HEK293 (cell line): ENCODE results near the gene NR0B2.

Experiments used
- BCL11B ChIP-seq: fragments of 450-650 bp; formaldehyde crosslinking; IDR thresholded peaks from 2 replicates; pipeline ENCODE4 v1.5.1; 2016; ENCODE audit warnings: low read depth, missing biosample characterization, missing genetic modification characterization
- HOXC10 ChIP-seq: sonication (generic); formaldehyde crosslinking; IDR thresholded peaks from 2 replicates; pipeline ENCODE4 v1.8.1; 2023; ENCODE audit warnings: mild to moderate bottlenecking, missing genetic modification reagents
- HOXD13 ChIP-seq: sonication (generic); formaldehyde crosslinking; IDR thresholded peaks from 2 replicates; pipeline ENCODE4 v1.8.0; 2022; ENCODE audit warnings: missing genetic modification reagents, borderline replicate concordance
- IKZF3 ChIP-seq: fragments of 450-650 bp; IDR thresholded peaks from 2 replicates; pipeline ENCODE4 v1.5.0; 2018; ENCODE audit warnings: missing biosample characterization, mild to moderate bottlenecking, missing genetic modification characterization, moderate library complexity
- RBAK ChIP-seq: fragments of 450-650 bp; formaldehyde crosslinking; IDR thresholded peaks from 2 replicates; pipeline ENCODE4 v1.5.1; 2016; ENCODE audit warnings: missing biosample characterization, missing genetic modification characterization
- SCRT2 ChIP-seq: fragments of 450-650 bp; formaldehyde crosslinking; IDR thresholded peaks from 2 replicates; pipeline ENCODE4 v1.5.1; 2016; ENCODE audit warnings: missing biosample characterization, missing genetic modification characterization
- WT1 ChIP-seq: fragments of 450-650 bp; formaldehyde crosslinking; IDR thresholded peaks from 2 replicates; pipeline ENCODE4 v1.5.1; 2016; ENCODE audit warnings: missing biosample characterization, missing genetic modification characterization
- YY2 ChIP-seq: fragments of 450-650 bp; formaldehyde crosslinking; IDR thresholded peaks from 2 replicates; pipeline ENCODE4 v1.5.1; 2016; ENCODE audit warnings: missing biosample characterization, missing genetic modification characterization
- ZFP3 ChIP-seq: fragments of 450-650 bp; formaldehyde crosslinking; IDR thresholded peaks from 2 replicates; pipeline ENCODE4 v1.5.1; 2016; ENCODE audit warnings: low read depth, missing biosample characterization, missing genetic modification characterization
- ZFP37 ChIP-seq: fragments of 450-650 bp; formaldehyde crosslinking; IDR thresholded peaks from 2 replicates; pipeline ENCODE4 v1.5.1; 2016; ENCODE audit warnings: missing biosample characterization, missing genetic modification characterization
- ZFP41 ChIP-seq: fragments of 450-650 bp; formaldehyde crosslinking; IDR thresholded peaks from 2 replicates; pipeline ENCODE4 v1.5.1; 2016; ENCODE audit warnings: missing biosample characterization, missing genetic modification characterization, borderline replicate concordance
- ZFP69B ChIP-seq: fragments of 450-650 bp; formaldehyde crosslinking; IDR thresholded peaks from 2 replicates; pipeline ENCODE4 v1.5.1; 2016; ENCODE audit warnings: missing biosample characterization, missing genetic modification characterization
- ZNF138 ChIP-seq: fragments of 450-650 bp; formaldehyde crosslinking; IDR thresholded peaks from 2 replicates; pipeline ENCODE4 v1.5.1; 2016; ENCODE audit warnings: missing biosample characterization, missing genetic modification characterization, borderline replicate concordance
- ZNF157 ChIP-seq: fragments of 450-650 bp; formaldehyde crosslinking; IDR thresholded peaks from 2 replicates; pipeline ENCODE4 v1.5.1; 2016; ENCODE audit warnings: missing biosample characterization, missing genetic modification characterization
- ZNF169 ChIP-seq: fragments of 450-650 bp; formaldehyde crosslinking; IDR thresholded peaks from 2 replicates; pipeline ENCODE4 v1.5.1; 2016; ENCODE audit warnings: missing biosample characterization, missing genetic modification characterization
- ZNF202 ChIP-seq: fragments of 450-650 bp; formaldehyde crosslinking; IDR thresholded peaks from 2 replicates; pipeline ENCODE4 v1.5.1; 2016; ENCODE audit warnings: missing biosample characterization, missing genetic modification characterization, borderline replicate concordance
- ZNF280C ChIP-seq: fragments of 450-650 bp; formaldehyde crosslinking; IDR thresholded peaks from 2 replicates; pipeline ENCODE4 v1.5.1; 2016; ENCODE audit warnings: missing biosample characterization, missing genetic modification characterization
- ZNF311 ChIP-seq: fragments of 450-650 bp; formaldehyde crosslinking; IDR thresholded peaks from 2 replicates; pipeline ENCODE4 v1.5.1; 2017; ENCODE audit warnings: missing biosample characterization, missing genetic modification characterization, borderline replicate concordance
- ZNF610 ChIP-seq: fragments of 450-650 bp; formaldehyde crosslinking; IDR thresholded peaks from 2 replicates; pipeline ENCODE4 v1.5.1; 2016; ENCODE audit warnings: missing biosample characterization, missing genetic modification characterization, borderline replicate concordance
- ZNF654 ChIP-seq: fragments of 450-650 bp; formaldehyde crosslinking; IDR thresholded peaks from 2 replicates; pipeline ENCODE4 v1.5.1; 2016; ENCODE audit warnings: low read depth, missing biosample characterization, missing genetic modification characterization
- ZNF707 ChIP-seq: fragments of 450-650 bp; formaldehyde crosslinking; IDR thresholded peaks from 2 replicates; pipeline ENCODE4 v1.5.1; 2016; ENCODE audit warnings: missing biosample characterization, missing genetic modification characterization
- ZNF843 ChIP-seq: fragments of 450-650 bp; formaldehyde crosslinking; IDR thresholded peaks from 2 replicates; pipeline ENCODE4 v1.5.1; 2016; ENCODE audit warnings: missing biosample characterization, missing genetic modification characterization
- ZSCAN5A ChIP-seq: fragments of 450-650 bp; formaldehyde crosslinking; IDR thresholded peaks from 2 replicates; pipeline ENCODE4 v1.5.1; 2016; ENCODE audit warnings: missing biosample characterization, missing genetic modification characterization
- TF ChIP-seq, protein P1 (sequence below): fragments of 450-650 bp; formaldehyde crosslinking; IDR thresholded peaks from 2 replicates; pipeline ENCODE4 v1.5.1; 2016; ENCODE audit warnings: missing biosample characterization, missing genetic modification characterization
- TF ChIP-seq, protein P2 (sequence below): fragments of 450-650 bp; formaldehyde crosslinking; IDR thresholded peaks from 2 replicates; pipeline ENCODE4 v1.5.1; 2016; ENCODE audit warnings: missing biosample characterization, missing genetic modification characterization, borderline replicate concordance
- TF ChIP-seq, protein P3 (sequence below): fragments of 450-650 bp; formaldehyde crosslinking; IDR thresholded peaks from 2 replicates; pipeline ENCODE4 v1.5.1; 2017; ENCODE audit warnings: missing biosample characterization, missing genetic modification characterization
- TF ChIP-seq, protein P4 (sequence below): fragments of 450-650 bp; formaldehyde crosslinking; IDR thresholded peaks from 2 replicates; pipeline ENCODE4 v1.5.1; 2017; ENCODE audit warnings: missing biosample characterization, missing genetic modification characterization

NR0B2 gene

DNA sequence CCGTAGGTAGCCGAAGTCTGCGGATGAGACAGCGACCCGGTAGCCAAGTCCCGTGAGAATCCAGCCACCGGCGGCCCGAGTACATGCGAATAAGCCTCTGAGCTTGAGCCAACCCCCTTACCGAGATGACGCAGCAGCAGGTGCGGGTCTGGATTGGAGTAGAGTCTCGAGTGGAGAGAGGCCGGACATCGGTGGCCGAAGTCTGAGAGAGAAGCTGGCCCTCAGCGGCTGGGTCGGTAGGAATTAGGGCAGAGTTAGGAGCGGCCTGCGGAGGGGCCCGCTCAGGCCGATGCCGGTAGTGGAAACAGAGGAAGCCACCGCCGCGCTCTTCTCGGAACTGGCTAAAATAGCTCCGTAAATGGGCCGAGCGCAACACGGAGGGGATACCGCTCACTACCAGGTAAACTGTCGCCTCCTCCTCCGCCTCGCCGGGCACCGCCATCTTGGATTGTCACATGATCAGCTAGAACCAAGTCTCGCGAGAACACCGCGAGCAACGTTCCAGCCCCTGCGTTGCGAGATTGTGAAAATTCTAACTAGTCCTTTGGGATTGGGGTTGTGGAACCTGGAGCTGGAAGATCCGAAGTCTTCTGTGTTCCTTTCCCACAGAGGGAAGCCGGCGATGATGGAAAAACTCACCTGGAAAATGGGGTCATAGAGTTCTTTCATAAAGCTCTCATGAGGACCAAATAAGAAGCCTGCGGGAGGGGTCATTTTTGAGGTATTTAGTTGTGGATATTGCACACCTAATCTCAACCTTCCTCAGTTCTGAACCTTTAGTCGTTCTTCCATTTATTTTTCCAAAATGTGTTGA, 13.6 kb downstream of the NR0B2 start, which contains the start of gene GPATCH3 (continued):
- TF ChIP-seq ZNF280C (tag by site-specific recombination) (no peak), WT1 (tag by site-specific recombination) (no peak), ZSCAN5A (tag by site-specific recombination) (no peak), SCRT2 (tag by site-specific recombination) (no peak; the same call in 1 of the 2 replicates), ZFP3 (no peak), ZNF157 (no peak), ZNF202 (no peak), ZNF654 (no peak), ZFP37 (peak; percentile 92; the same call in 1 of the 2 replicates), ZFP41 (tag by site-specific recombination) (no peak), ZFP69B (no peak; the same call in 1 of the 2 replicates), ZNF707 (no peak), HOXC10 (CRISPR knock-in tag) (no peak), ZNF169 (tag by site-specific recombination) (no peak), IKZF3 (peak; percentile 94), RBAK (tag by site-specific recombination) (no peak), HOXD13 (no peak), ZNF843 (tag by site-specific recombination) (peak; percentile 79), YY2 (peak; percentile 98), ZNF138 (no peak), ZNF610 (0 out of 2 replicates have a peak, but pooled peaks have one; percentile 70), ZNF311 (tag by site-specific recombination) (no peak), BCL11B (tag by site-specific recombination) (no peak)
- TF ChIP-seq, protein P1, sequence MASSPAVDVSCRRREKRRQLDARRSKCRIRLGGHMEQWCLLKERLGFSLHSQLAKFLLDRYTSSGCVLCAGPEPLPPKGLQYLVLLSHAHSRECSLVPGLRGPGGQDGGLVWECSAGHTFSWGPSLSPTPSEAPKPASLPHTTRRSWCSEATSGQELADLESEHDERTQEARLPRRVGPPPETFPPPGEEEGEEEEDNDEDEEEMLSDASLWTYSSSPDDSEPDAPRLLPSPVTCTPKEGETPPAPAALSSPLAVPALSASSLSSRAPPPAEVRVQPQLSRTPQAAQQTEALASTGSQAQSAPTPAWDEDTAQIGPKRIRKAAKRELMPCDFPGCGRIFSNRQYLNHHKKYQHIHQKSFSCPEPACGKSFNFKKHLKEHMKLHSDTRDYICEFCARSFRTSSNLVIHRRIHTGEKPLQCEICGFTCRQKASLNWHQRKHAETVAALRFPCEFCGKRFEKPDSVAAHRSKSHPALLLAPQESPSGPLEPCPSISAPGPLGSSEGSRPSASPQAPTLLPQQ, result peak; percentile 74
- TF ChIP-seq, protein P2, sequence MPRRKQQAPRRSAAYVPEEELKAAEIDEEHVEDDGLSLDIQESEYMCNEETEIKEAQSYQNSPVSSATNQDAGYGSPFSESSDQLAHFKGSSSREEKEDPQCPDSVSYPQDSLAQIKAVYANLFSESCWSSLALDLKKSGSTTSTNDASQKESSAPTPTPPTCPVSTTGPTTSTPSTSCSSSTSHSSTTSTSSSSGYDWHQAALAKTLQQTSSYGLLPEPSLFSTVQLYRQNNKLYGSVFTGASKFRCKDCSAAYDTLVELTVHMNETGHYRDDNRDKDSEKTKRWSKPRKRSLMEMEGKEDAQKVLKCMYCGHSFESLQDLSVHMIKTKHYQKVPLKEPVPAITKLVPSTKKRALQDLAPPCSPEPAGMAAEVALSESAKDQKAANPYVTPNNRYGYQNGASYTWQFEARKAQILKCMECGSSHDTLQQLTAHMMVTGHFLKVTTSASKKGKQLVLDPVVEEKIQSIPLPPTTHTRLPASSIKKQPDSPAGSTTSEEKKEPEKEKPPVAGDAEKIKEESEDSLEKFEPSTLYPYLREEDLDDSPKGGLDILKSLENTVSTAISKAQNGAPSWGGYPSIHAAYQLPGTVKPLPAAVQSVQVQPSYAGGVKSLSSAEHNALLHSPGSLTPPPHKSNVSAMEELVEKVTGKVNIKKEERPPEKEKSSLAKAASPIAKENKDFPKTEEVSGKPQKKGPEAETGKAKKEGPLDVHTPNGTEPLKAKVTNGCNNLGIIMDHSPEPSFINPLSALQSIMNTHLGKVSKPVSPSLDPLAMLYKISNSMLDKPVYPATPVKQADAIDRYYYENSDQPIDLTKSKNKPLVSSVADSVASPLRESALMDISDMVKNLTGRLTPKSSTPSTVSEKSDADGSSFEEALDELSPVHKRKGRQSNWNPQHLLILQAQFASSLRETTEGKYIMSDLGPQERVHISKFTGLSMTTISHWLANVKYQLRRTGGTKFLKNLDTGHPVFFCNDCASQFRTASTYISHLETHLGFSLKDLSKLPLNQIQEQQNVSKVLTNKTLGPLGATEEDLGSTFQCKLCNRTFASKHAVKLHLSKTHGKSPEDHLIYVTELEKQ (tag by site-specific recombination), result 0 out of 2 replicates have a peak, but pooled peaks have one; percentile 20
- TF ChIP-seq, protein P3, sequence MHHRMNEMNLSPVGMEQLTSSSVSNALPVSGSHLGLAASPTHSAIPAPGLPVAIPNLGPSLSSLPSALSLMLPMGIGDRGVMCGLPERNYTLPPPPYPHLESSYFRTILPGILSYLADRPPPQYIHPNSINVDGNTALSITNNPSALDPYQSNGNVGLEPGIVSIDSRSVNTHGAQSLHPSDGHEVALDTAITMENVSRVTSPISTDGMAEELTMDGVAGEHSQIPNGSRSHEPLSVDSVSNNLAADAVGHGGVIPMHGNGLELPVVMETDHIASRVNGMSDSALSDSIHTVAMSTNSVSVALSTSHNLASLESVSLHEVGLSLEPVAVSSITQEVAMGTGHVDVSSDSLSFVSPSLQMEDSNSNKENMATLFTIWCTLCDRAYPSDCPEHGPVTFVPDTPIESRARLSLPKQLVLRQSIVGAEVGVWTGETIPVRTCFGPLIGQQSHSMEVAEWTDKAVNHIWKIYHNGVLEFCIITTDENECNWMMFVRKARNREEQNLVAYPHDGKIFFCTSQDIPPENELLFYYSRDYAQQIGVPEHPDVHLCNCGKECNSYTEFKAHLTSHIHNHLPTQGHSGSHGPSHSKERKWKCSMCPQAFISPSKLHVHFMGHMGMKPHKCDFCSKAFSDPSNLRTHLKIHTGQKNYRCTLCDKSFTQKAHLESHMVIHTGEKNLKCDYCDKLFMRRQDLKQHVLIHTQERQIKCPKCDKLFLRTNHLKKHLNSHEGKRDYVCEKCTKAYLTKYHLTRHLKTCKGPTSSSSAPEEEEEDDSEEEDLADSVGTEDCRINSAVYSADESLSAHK (tag by site-specific recombination), result peak; percentile 57; the same call in 1 of the 2 replicates
- TF ChIP-seq, protein P4, sequence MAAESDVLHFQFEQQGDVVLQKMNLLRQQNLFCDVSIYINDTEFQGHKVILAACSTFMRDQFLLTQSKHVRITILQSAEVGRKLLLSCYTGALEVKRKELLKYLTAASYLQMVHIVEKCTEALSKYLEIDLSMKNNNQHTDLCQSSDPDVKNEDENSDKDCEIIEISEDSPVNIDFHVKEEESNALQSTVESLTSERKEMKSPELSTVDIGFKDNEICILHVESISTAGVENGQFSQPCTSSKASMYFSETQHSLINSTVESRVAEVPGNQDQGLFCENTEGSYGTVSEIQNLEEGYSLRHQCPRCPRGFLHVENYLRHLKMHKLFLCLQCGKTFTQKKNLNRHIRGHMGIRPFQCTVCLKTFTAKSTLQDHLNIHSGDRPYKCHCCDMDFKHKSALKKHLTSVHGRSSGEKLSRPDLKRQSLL (tag by site-specific recombination), result peak; percentile 67
